KMS-11 (cell line): ENCODE data around the gene PLCXD1.

Source experiments
- H2AFZ ChIP-seq: fragments of 200-600 bp; sonication (generic); 2 replicates; pipeline ENCODE4 v1.6.1; 2016; ENCODE audit warnings: antibody characterized with exemption, mixed run types, low read depth
- H3K27ac ChIP-seq: fragments of 200-600 bp; sonication (generic); 2 replicates; pipeline ENCODE4 v1.6.1; 2016; ENCODE audit warnings: mild to moderate bottlenecking, mixed run types
- H3K27me3 ChIP-seq: fragments of 200-600 bp; sonication (generic); 2 replicates; pipeline ENCODE4 v1.6.1; 2017; ENCODE audit warnings: mild to moderate bottlenecking, low read depth, mixed run types, moderate library complexity; ENCODE audit not compliant: insufficient read depth
- H3K36me3 ChIP-seq: fragments of 200-600 bp; sonication (generic); 2 replicates; pipeline ENCODE4 v1.6.1; 2017; ENCODE audit warnings: mild to moderate bottlenecking, mixed run types; ENCODE audit not compliant: insufficient read depth
- H3K4me1 ChIP-seq: fragments of 200-600 bp; sonication (generic); 2 replicates; pipeline ENCODE4 v1.6.1; 2016; ENCODE audit warnings: mild to moderate bottlenecking, low read depth, mixed run types; ENCODE audit not compliant: poor library complexity, severe bottlenecking
- H3K4me2 ChIP-seq: fragments of 200-600 bp; sonication (generic); 2 replicates; pipeline ENCODE4 v1.7.0; 2016; ENCODE audit warnings: mild to moderate bottlenecking, mixed run types
- H3K4me3 ChIP-seq: fragments of 200-600 bp; sonication (generic); IDR thresholded peaks from 2 replicates; pipeline ENCODE4 v1.6.1; 2017; ENCODE audit warnings: low read depth, low read length, mixed read lengths; ENCODE audit not compliant: insufficient read depth
- H3K79me2 ChIP-seq: fragments of 200-600 bp; sonication (generic); 2 replicates; pipeline ENCODE4 v1.6.1; 2016; ENCODE audit warnings: low read depth, mixed run types; ENCODE audit not compliant: insufficient read depth
- H3K9ac ChIP-seq: fragments of 200-600 bp; sonication (generic); 2 replicates; pipeline ENCODE4 v1.6.1; 2016; ENCODE audit warnings: mild to moderate bottlenecking, mixed run types
- H4K20me1 ChIP-seq: fragments of 200-600 bp; sonication (generic); 2 replicates; pipeline ENCODE4 v1.6.1; 2016; ENCODE audit warnings: mild to moderate bottlenecking, mixed run types; ENCODE audit not compliant: insufficient read depth
- CTCF ChIP-seq: fragments of 200-600 bp; sonication (generic); conservative IDR thresholded peaks from 2 replicates; pipeline ENCODE4 v1.6.1; 2017; ENCODE audit warnings: low read depth, mild to moderate bottlenecking, antibody characterized with exemption, low read length, moderate library complexity, mixed read lengths

Gene PLCXD1

GRCh38 chrX:264634-265455, 16.3 kb upstream of the PLCXD1 start:
- no peak for TF ChIP-seq CTCF
- H2AFZ ChIP-seq, result no peak overlapping the region
- H3K4me1 ChIP-seq, result no peaks in the 10 kb centered on the region
- no peak overlapping the region for H3K9ac ChIP-seq
- H4K20me1 ChIP-seq, result no peaks in the 10 kb centered on the region
- H3K4me2 ChIP-seq, result no peak overlapping the region
- H3K27me3 ChIP-seq, result no peaks in the 10 kb centered on the region
- no peaks in the 10 kb centered on the region for H3K79me2 ChIP-seq
- H3K36me3 ChIP-seq, result no peaks in the 10 kb centered on the region
- H3K27ac ChIP-seq, result no peak overlapping the region
- H3K4me3 ChIP-seq, result no peak overlapping the region

- TF ChIP-seq CTCF, result no peak
- H3K27ac ChIP-seq, result no peak overlapping the region
- no peak overlapping the region for H3K4me2 ChIP-seq
These were observed 15.7 kb upstream of the PLCXD1 start for GRCh38 chrX:265502-265901.

GRCh38 chrX:267771-268261, 13.4 kb upstream of the PLCXD1 start:
- Histone ChIP-seq H3K9ac (no peak overlapping the region), H3K27me3 (no peaks in the 10 kb centered on the region), H3K27ac (no peak overlapping the region), H3K79me2 (no peaks in the 10 kb centered on the region), H3K4me3 (no peak overlapping the region), H3K4me1 (no peaks in the 10 kb centered on the region), H2AFZ (no peak overlapping the region), H3K4me2 (no peak overlapping the region), H3K36me3 (no peaks in the 10 kb centered on the region), H4K20me1 (no peaks in the 10 kb centered on the region)
- TF ChIP-seq CTCF, result no peak

More at GRCh38 chrX:265502-265901, 15.7 kb upstream of the PLCXD1 start:
- Histone ChIP-seq H3K4me1 (no peaks in the 10 kb centered on the region), H3K27me3 (no peaks in the 10 kb centered on the region), H3K4me3 (no peak overlapping the region), H4K20me1 (no peaks in the 10 kb centered on the region), H2AFZ (no peak overlapping the region), H3K9ac (no peak overlapping the region), H3K36me3 (no peaks in the 10 kb centered on the region), H3K79me2 (no peaks in the 10 kb centered on the region)

GRCh38 chrX:270848-271367, 10.3 kb upstream of the PLCXD1 start:
- Histone ChIP-seq H3K4me1 (no peaks in the 10 kb centered on the region), H3K9ac (no peak overlapping the region), H3K27me3 (no peaks in the 10 kb centered on the region), H2AFZ (no peak overlapping the region), H3K79me2 (no peaks in the 10 kb centered on the region), H4K20me1 (no peaks in the 10 kb centered on the region), H3K4me2 (no peak overlapping the region), H3K36me3 (no peaks in the 10 kb centered on the region), H3K4me3 (no peak overlapping the region), H3K27ac (no peak overlapping the region)
- no peak for TF ChIP-seq CTCF
